T1000 (cell line): ENCODE results near the gene CEP85.
"Not testable (repeated sequence)": the region's sequence is repeated elsewhere in the genome, so short reads cannot be mapped to it uniquely, and the experiment has no call there.

Experiments
- DNase-seq: peaks from one replicate; lab custom pipeline; 2025; ENCODE audit warnings: mixed read lengths; lab: John Stamatoyannopoulos, UW

CEP85 gene

DNA sequence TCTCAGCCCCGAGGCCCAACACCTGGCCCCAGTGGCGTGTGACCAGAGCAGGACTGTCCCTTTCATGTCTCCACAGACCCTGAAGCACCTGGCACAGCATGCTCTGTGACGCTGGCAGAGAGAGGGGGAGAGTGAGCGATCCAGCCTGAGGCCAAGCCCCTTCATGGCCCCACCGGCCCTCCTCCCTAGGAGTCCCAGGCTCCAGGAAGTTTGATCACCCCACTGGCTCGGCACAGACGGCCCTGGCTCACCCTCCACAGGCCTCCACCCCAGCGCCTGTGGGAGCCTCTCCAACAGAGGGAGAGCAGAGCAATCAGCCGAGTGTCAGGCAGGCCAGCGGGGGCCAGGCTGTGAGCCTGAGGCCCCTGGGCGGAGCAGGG is 56.9 kb downstream of the CEP85 start:
- no peak for DNase-seq

GRCh38 chr1:26291433-26291832 is 57.4 kb downstream of the CEP85 start:
- DNase-seq, result no peak

GRCh38 chr1:26291939-26292338 is 57.9 kb downstream of the CEP85 start:
- DNase-seq, result no peak

- not testable (repeated sequence) for DNase-seq
Observed at GRCh38 chr1:26292735-26293134, 58.7 kb downstream of the CEP85 start.

DNA sequence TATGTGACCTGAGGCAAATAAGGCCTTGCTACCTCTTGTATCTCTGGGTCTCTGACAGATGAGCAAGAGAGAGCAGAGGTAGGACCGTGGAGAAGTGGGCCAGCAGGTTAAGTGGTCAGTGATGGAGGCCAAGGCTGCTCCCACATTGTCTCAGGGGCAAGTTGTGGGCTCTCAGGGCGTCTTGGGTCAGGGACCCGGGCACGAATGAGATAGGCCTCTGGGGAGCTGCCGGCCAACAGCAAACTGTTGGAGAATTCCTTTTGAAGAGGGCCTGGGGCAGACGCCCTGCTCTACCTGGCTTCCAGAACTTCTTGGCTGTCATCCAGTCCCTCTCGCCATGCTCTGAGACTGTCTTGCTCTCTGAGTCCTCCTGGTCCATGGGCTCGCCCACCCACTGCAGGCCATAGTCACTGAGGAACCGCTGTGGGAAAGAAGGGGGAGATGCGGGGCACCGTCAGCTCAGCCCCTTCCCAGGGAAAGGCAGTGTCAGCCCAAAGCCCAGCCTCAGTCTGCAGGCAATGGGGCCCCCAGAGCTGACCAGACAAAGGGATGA is 60.0 kb downstream of the CEP85 start:
- no peak for DNase-seq

GRCh38 chr1:26295194-26296138 is 61.5 kb downstream of the CEP85 start:
- DNase-seq, result no peak

GRCh38 chr1:26296340-26297056 is 62.5 kb downstream of the CEP85 start:
- no peak for DNase-seq

DNA sequence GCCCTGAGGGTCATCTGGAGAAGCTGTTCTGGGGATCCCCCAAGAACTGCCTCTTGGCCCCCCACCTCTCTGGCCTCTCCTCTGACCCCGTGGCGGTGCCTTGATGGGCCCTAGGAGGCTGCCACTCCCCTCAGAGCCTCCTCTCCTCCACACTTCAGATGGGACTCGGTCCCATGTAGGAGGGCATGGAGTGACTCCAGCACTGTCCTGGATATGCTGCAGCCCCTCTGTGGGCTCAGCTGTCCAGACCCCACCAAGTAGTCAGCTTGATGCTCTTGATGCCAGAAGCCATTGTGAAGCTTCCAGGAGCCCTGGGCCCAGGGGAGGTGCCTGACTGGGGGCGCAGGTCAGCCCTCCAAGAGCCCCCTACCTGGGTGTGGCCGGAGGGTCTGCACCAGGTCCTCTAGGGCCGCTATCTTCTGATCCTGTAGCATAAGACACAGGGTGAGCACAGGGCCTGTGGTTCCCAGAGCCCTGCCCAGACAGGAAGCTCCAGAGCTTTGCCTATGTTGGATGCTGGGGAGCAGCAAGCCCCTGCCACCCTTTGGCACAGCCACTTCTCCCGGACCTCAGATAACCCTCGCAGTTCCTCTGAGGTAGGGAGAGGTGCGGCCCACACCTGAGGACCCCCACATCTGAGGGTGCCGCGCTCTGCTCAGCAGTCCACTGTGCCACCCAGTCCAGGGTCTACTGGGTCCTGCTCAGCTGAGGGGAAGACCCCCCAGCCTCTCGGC is 63.2 kb downstream of the CEP85 start:
- no peak for DNase-seq

- DNase-seq, result no peak
Observed at GRCh38 chr1:26297791-26298124, 63.8 kb downstream of the CEP85 start.

- no peak for DNase-seq
Observed at GRCh38 chr1:26300578-26301275, 66.7 kb downstream of the CEP85 start.

DNA sequence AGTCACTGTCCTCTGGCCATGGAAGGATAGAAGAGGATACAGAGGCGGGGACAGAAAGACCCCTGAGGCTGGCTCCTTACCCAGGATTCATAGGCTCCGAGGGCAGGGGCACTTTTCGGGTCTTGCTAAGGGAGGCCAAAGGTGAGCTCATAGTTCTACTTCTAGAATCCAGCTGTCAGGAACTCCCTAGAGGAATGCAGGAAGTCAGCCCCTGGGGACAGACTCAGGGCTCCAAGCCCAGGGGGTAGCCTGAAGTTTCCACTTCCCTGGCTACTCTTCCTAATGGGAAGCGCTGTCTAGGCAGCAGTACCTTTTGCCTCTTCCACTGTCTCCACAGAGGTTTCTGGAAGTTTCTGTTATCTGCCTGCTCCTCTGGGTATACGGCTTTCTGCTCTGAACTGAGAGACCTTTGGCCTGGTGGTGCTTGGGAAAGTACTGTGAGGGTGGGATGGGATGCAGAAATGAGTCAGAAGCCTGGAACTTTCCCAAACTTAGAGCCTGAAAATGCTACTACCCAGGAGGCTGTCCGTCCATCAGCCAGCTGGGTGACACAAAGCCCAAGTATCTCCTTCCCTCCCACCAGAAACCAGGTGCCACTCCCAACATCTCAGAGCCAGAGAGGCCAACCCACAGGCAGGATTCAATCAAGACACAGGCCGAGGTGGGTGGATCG is 68.9 kb downstream of the CEP85 start:
- DNase-seq, result no peak

DNA sequence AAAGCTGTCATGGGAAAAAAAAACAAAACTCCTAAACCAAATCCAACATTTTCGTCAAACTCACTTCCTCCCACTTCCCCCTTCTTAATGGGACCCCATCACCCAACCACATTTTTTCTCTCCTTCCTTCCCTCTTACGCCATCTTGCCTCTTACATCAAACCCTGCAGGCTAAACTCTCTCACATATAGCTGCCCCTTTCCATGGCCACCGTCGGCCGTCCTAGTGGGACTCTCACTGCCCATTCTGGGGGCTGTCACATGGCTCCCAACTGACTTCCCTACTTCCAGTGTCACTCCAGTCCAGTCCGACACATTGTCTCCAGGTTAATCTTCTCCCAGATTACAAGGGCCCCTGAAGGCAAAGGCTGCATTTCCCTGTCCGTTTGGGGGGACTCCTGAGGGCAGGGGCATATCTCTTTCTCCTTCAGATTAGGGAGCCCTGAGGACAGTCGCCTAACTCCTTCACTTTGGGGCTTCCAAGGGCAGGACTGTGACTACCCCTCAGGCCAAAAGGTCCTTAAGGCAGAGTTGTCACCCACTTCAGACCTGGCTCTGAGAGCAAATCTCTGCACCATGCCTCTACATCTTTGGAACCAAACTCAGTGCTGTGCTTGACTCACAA is 71.8 kb downstream of the CEP85 start:
- DNase-seq, result no peak

DNA sequence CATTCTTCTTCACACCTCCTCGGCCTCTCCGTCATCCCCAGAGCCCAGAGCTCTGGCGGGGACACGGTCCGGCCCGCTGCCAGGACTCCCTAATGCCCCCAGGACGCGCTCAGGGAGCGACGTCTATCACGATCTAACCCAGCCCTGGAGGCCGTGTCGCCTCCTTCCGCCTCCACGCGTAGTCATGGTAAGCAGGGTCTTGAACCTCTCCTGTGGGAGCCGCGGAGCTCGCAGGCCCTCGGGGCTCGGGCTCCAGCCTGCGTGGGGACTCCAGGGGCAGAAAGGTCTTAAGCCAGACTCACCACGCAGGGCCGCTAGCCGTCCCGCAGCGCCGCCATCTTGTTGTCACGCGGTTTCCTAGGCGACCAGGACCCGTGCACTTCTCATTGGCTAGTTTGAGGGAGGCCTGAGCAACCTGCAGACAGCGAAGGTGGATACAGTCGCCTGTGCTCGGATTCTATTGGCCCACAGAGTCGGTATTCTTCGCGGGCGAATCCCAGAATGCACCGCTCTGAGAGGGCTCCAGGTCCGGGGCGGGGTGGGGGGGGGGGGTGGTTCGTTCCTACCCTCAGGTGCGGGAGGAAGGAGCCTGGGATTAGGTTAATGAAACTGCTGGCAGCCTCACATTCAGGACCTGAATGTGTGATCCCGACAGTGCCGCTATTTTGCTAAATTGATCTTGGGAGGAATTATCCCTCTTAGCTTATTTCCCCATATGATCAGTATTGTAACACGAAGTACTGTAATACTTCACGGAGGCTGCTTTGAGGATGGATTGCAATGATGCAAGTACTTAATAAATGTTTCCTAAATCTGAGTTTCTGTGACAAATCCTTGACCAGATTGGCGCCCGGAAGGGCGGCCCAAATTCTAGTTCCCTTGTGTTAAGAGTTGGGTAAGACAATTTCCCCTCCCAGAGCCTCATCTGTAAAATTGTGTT is 72.6 kb downstream of the CEP85 start, which contains the start of gene UBXN11:
Gene UBXN11 (minus strand): TSS at position 347 of the 940 bp plus-strand sequence. CDS start 3,753 bp downstream, outside the sequence.
- DNase-seq, result peak; percentile 87

- no peak for DNase-seq
Observed at GRCh38 chr1:26307363-26307781, 73.4 kb downstream of the CEP85 start.

GRCh38 chr1:26307966-26308899 is 74.2 kb downstream of the CEP85 start:
- DNase-seq, result not testable (repeated sequence)

GRCh38 chr1:26314501-26314900 is 80.5 kb downstream of the CEP85 start:
- no peak for DNase-seq

- no peak for DNase-seq
Observed at GRCh38 chr1:26315874-26316850, 82.2 kb downstream of the CEP85 start.
